Naive thymus-derived CD4-positive, alpha-beta T cell (primary cell): ENCODE data around the gene RGN. TPM values are rescaled to one million over a fixed set of nuclear protein-coding genes. Genes with fewer than 3 reads are reported as not detected.
"Not testable (repeated sequence)": the region's sequence is repeated elsewhere in the genome, so short reads cannot be mapped to it uniquely, and the experiment has no call there.

Experiments used
- ATAC-seq: fragments of 150-1000 bp; cut with Tn5 transposase; 2 replicates; pipeline ENCODE4 v1.10.0; 2021; ENCODE audit warnings: mild to moderate bottlenecking, moderate library complexity
- CTCF ChIA-PET: fragments of 350-600 bp; sonication (Branson Sonifier 250); formaldehyde crosslinking; loops from one replicate; lab custom pipeline; 2021; ENCODE audit warnings: antibody characterized with exemption; lab: Charles Lee
- POLR2A ChIA-PET: fragments of 350-600 bp; sonication (Branson Sonifier 250); formaldehyde crosslinking; loops from one replicate; lab custom pipeline; 2021; ENCODE audit warnings: antibody characterized with exemption, inconsistent platforms; lab: Charles Lee
- DNase-seq, 9 donors: peaks; one replicate each; pipeline versions ENCODE4 v3.0.0 to v3.0.0-alpha.2; 2020 to 2022; ENCODE audit warnings: mixed read lengths in 1 of 9
- H3K27ac ChIP-seq: one replicate; pipeline ENCODE4 v1.7.0; 2013; ENCODE audit warnings: mild to moderate bottlenecking, low read depth, low read length, moderate library complexity
- H3K27me3 ChIP-seq, 2 donors: one replicate each; pipeline ENCODE4 v1.7.0; 2013; ENCODE audit warnings: low read length in 2 of 2, mild to moderate bottlenecking in 2 of 2, moderate library complexity in 2 of 2; ENCODE audit not compliant: control insufficient read depth in 2 of 2, insufficient read depth in 2 of 2
- H3K36me3 ChIP-seq, 3 experiments: 1 replicate in 2 of 3; 2 replicates in 1 of 3; pipeline ENCODE4 v1.7.0; 2013; ENCODE audit warnings: low read length in 3 of 3, mild to moderate bottlenecking in 3 of 3, moderate library complexity in 1 of 3; ENCODE audit not compliant: insufficient read depth in 3 of 3, control insufficient read depth in 2 of 3
- H3K4me1 ChIP-seq, 2 donors: one replicate each; pipeline ENCODE4 v1.7.0; 2013; ENCODE audit warnings: low read length in 2 of 2, mild to moderate bottlenecking in 2 of 2, moderate library complexity in 1 of 2; ENCODE audit not compliant: control insufficient read depth in 2 of 2, insufficient read depth in 2 of 2
- H3K4me3 ChIP-seq: 2 replicates; pipeline ENCODE4 v1.7.0; 2013; ENCODE audit warnings: mild to moderate bottlenecking, low read length
- H3K9me3 ChIP-seq, 3 experiments: 1 replicate in 2 of 3; 2 replicates in 1 of 3; pipeline ENCODE4 v1.7.0; 2013; ENCODE audit warnings: low read length in 3 of 3; ENCODE audit not compliant: control insufficient read depth in 2 of 3
- H3K27ac Mint-ChIP-seq, 9 donors: one replicate each; pipeline ENCODE4 v1.8.0; 2020 to 2022; ENCODE audit warnings: mixed read lengths in 9 of 9, mild to moderate bottlenecking in 8 of 9, moderate library complexity in 5 of 9, inconsistent platforms in 2 of 9
- H3K27me3 Mint-ChIP-seq, 5 donors: one replicate each; pipeline ENCODE4 v1.8.0; 2021 to 2022; ENCODE audit warnings: mixed read lengths in 5 of 5, mild to moderate bottlenecking in 1 of 5
- H3K36me3 Mint-ChIP-seq, 5 donors: one replicate each; pipeline ENCODE4 v1.8.0; 2020 to 2022; ENCODE audit warnings: mixed read lengths in 5 of 5, mild to moderate bottlenecking in 3 of 5, inconsistent platforms in 1 of 5
- H3K4me1 Mint-ChIP-seq, 7 donors: one replicate each; pipeline ENCODE4 v1.8.0; 2020 to 2022; ENCODE audit warnings: mixed read lengths in 7 of 7, mild to moderate bottlenecking in 3 of 7, inconsistent platforms in 1 of 7
- H3K4me3 Mint-ChIP-seq, 10 donors: one replicate each; pipeline ENCODE4 v1.8.0; 2020 to 2022; ENCODE audit warnings: mild to moderate bottlenecking in 10 of 10, mixed read lengths in 10 of 10, moderate library complexity in 6 of 10, inconsistent platforms in 2 of 10
- H3K9me3 Mint-ChIP-seq, 11 donors: one replicate each; pipeline ENCODE4 v1.8.0; 2020 to 2022; ENCODE audit warnings: mixed read lengths in 11 of 11, mild to moderate bottlenecking in 4 of 11, inconsistent platforms in 1 of 11, moderate library complexity in 1 of 11
- intact Hi-C, 2 donors: fragments of 100-400 bp; cut with micrococcal nuclease; formaldehyde crosslinking; loops; one replicate each; pipeline ENCODE4 v1.15.1; 2023
- polyA plus RNA-seq, 2 donors: library from polyadenylated mRNA; unstranded; fragments of 300-500 nt; fragmentation: Illumina TruSeq; gene quantifications; one replicate each; pipeline ENCODE4 v1.2.3, GENCODE V29; 2021
- total RNA-seq, 6 experiments: library from RNA in 5 of 6; stranded (reverse) in 5 of 6; gene quantifications; 1 replicate in 5 of 6; 2 replicates in 1 of 6; pipeline ENCODE4 v1.2.3 and lab custom pipeline; 2021 to 2026

RGN gene
- total and polyA plus RNA-seq, 7 experiments from 2014 or later: not detected

- intact Hi-C loops: loop anchor here (1.0 to 10.0 kb wide), 3 partner anchors 190 to 292 kb away; no protein-coding TSS in a partner anchor
- no peak overlapping the region for H3K4me3 ChIP-seq
- H3K27ac ChIP-seq: no peak overlapping the region
- H3K27me3 Mint-ChIP-seq: no peaks in the 10 kb centered on the region
- peaks cover 0 to 17% (median 11%) of the 10 kb centered on the region in 7 donors for H3K4me1 Mint-ChIP-seq
- no peaks in the 10 kb centered on the region for H3K36me3 ChIP-seq
- H3K36me3 Mint-ChIP-seq: no peaks in the 10 kb centered on the region
- no peaks in the 10 kb centered on the region for H3K27me3 ChIP-seq
- H3K4me1 ChIP-seq: no peaks in the 10 kb centered on the region
- no peak for ATAC-seq
- no peak overlapping the region for H3K27ac Mint-ChIP-seq
- DNase-seq: peak in 4 of 9 donors; percentile 1 to 19 (median 15)
- H3K9me3 Mint-ChIP-seq: peaks cover 0 to 3% (median 0%) of the 10 kb centered on the region in 11 donors
- CTCF ChIA-PET: interaction anchor here (0.6 to 0.7 kb wide), 2 partner anchors 190 to 209 kb away, joined by 3 read pairs; no protein-coding TSS in a partner anchor
- H3K4me3 Mint-ChIP-seq: no peak overlapping the region
- H3K9me3 ChIP-seq: no peaks in the 10 kb centered on the region
- POLR2A ChIA-PET: no interaction called here
These were observed 15.0 kb downstream of the RGN start for GRCh38 chrX:47093248-47093647.

GRCh38 chrX:47093860-47094259 lies 15.6 kb downstream of the RGN start:
- Histone ChIP-seq H3K36me3 (no peaks in the 10 kb centered on the region), H3K9me3 (no peaks in the 10 kb centered on the region), H3K4me3 (no peak overlapping the region), H3K4me1 (no peaks in the 10 kb centered on the region), H3K27ac (no peak overlapping the region), H3K27me3 (no peaks in the 10 kb centered on the region)
- no peak overlapping the region for H3K4me3 Mint-ChIP-seq
- CTCF ChIA-PET: interaction anchor here (0.6 to 0.7 kb wide), 2 partner anchors 191 to 210 kb away, joined by 3 read pairs; no protein-coding TSS in a partner anchor
- H3K27me3 Mint-ChIP-seq: no peaks in the 10 kb centered on the region
- DNase-seq (no peak), ATAC-seq (no peak)
- H3K9me3 Mint-ChIP-seq: peaks cover 0 to under 1% (median 0%) of the 10 kb centered on the region in 11 donors
- intact Hi-C loops: loop anchor here (1.0 to 10.0 kb wide), 3 partner anchors 191 to 291 kb away; no protein-coding TSS in a partner anchor
- POLR2A ChIA-PET: no interaction called here
- no peak overlapping the region for H3K27ac Mint-ChIP-seq
- no peaks in the 10 kb centered on the region for H3K36me3 Mint-ChIP-seq
- peaks cover 0 to 17% (median 11%) of the 10 kb centered on the region in 7 donors for H3K4me1 Mint-ChIP-seq

GRCh38 chrX:47097018-47097417 lies 18.8 kb downstream of the RGN start:
- no peak overlapping the region for H3K27ac ChIP-seq
- H3K4me3 ChIP-seq: no peak overlapping the region
- H3K27me3 ChIP-seq: no peaks in the 10 kb centered on the region
- ChIA-PET POLR2A (no interaction called here), CTCF (no interaction called here)
- H3K4me1 Mint-ChIP-seq: no peaks in the 10 kb centered on the region
- no peaks in the 10 kb centered on the region for H3K36me3 ChIP-seq
- no peak for DNase-seq
- H3K9me3 Mint-ChIP-seq: no peaks in the 10 kb centered on the region
- no peaks in the 10 kb centered on the region for H3K4me1 ChIP-seq
- no peaks in the 10 kb centered on the region for H3K27me3 Mint-ChIP-seq
- no peak overlapping the region for H3K27ac Mint-ChIP-seq
- no peak for ATAC-seq
- no peak overlapping the region for H3K4me3 Mint-ChIP-seq
- H3K9me3 ChIP-seq: no peaks in the 10 kb centered on the region
- H3K36me3 Mint-ChIP-seq: no peaks in the 10 kb centered on the region
- intact Hi-C loops: loop anchor here in 1 of 2 donors (10.0 kb wide), 1 partner anchor 288 kb away; no protein-coding TSS in a partner anchor

- no peaks in the 10 kb centered on the region for H3K9me3 ChIP-seq
- intact Hi-C loops: loop anchor here in 1 of 2 donors (10.0 kb wide), 1 partner anchor 286 kb away; no protein-coding TSS in a partner anchor
- H3K36me3 ChIP-seq: no peaks in the 10 kb centered on the region
- DNase-seq (no peak), ATAC-seq (no peak)
- POLR2A ChIA-PET: no interaction called here
- no peaks in the 10 kb centered on the region for H3K4me1 ChIP-seq
- no peaks in the 10 kb centered on the region for H3K9me3 Mint-ChIP-seq
- no peak overlapping the region for H3K4me3 Mint-ChIP-seq
- no peaks in the 10 kb centered on the region for H3K36me3 Mint-ChIP-seq
- no peaks in the 10 kb centered on the region for H3K27me3 Mint-ChIP-seq
- no peaks in the 10 kb centered on the region for H3K27me3 ChIP-seq
- no peak overlapping the region for H3K27ac Mint-ChIP-seq
- H3K27ac ChIP-seq: no peak overlapping the region
- CTCF ChIA-PET: no interaction called here
- no peak overlapping the region for H3K4me3 ChIP-seq
- no peaks in the 10 kb centered on the region for H3K4me1 Mint-ChIP-seq
These were observed 20.3 kb downstream of the RGN start for GRCh38 chrX:47098338-47099094.

- H3K4me1 ChIP-seq: no peaks in the 10 kb centered on the region
- ATAC-seq (no peak), DNase-seq (no peak)
- no peaks in the 10 kb centered on the region for H3K27me3 ChIP-seq
- no peak overlapping the region for H3K4me3 ChIP-seq
- ChIA-PET CTCF (no interaction called here), POLR2A (no interaction called here)
- Mint-ChIP-seq H3K4me3 (no peak overlapping the region), H3K27me3 (no peaks in the 10 kb centered on the region), H3K27ac (peak overlapping the region in 1 of 9 donors; percentile 34), H3K4me1 (no peaks in the 10 kb centered on the region), H3K9me3 (no peaks in the 10 kb centered on the region), H3K36me3 (no peaks in the 10 kb centered on the region)
- no peaks in the 10 kb centered on the region for H3K9me3 ChIP-seq
- H3K27ac ChIP-seq: no peak overlapping the region
- intact Hi-C loops: no loop called here
- no peaks in the 10 kb centered on the region for H3K36me3 ChIP-seq
These were observed 23.0 kb downstream of the RGN start for GRCh38 chrX:47101206-47101605.

- ChIA-PET POLR2A (interaction anchor here (0.7 kb wide), 1 partner anchor 18 kb away, joined by 3 read pairs; no protein-coding TSS in a partner anchor), CTCF (interaction anchor here (0.7 kb wide), 1 partner anchor 290 kb away, joined by 3 read pairs; no protein-coding TSS in a partner anchor)
- H3K36me3 Mint-ChIP-seq, H3K4me3 Mint-ChIP-seq, H3K27me3 Mint-ChIP-seq, H3K4me3 ChIP-seq, H3K9me3 ChIP-seq, H3K36me3 ChIP-seq, H3K27ac Mint-ChIP-seq, H3K4me1 Mint-ChIP-seq, DNase-seq, H3K27ac ChIP-seq, ATAC-seq, H3K27me3 ChIP-seq, intact Hi-C loops, H3K4me1 ChIP-seq: not testable (repeated sequence)
- H3K9me3 Mint-ChIP-seq: peaks cover 0 to 11% (median 0%) of the 10 kb centered on the region in 11 donors
These were observed 32.8 kb downstream of the RGN start for GRCh38 chrX:47110936-47111615.
